HG02973 (cell line): ENCODE results near the gene H19.

Experiments
- ATAC-seq: cut with Tn5 transposase; IDR thresholded peaks from one replicate; pipeline ENCODE4 v1.9.1; 2021; ENCODE audit warnings: moderate library complexity; ENCODE audit not compliant: unreplicated experiment

The H19 gene

DNA sequence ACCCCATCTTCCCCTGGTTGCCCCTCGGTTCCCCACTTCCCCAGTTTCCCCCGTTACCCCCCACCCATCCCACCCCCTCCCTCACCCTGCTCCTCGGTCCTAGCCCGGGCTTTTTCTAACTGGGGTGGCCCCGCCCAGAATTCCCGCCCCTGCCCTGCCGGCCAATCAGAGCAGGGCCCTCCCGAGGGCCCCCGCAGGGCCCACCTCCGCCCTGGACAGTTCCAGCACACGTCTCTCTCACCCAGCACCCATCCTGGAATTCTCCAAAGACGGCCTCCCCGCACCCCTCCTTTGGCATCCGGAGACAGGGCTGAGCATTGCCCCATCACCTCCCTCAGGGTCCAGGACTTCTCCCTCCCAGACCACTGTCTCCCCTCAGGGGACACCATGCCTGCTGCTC, at the start of gene H19:
Gene H19, minus strand, starts transcription at position 88 of the 400 bp plus-strand sequence.
- ATAC-seq: no peak

DNA sequence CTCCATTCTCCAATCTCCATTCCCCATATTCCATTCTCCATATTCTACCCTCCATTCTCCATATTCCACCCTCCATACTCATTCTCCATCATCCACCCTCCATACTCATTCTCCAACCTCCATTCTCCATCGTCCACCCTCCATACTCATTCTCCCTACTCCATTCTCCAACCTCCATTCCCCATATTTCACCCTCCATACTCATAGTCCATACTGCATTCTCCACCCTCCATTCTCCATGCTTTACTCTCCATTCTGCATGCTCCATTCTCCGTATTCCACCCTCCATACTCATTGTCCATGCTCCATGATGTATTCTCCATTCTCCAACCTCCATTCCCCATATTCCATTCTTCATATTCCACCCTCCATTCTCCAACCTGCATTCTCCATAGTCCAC, 44.3 kb upstream of the H19 start:
- ATAC-seq: no peak

DNA sequence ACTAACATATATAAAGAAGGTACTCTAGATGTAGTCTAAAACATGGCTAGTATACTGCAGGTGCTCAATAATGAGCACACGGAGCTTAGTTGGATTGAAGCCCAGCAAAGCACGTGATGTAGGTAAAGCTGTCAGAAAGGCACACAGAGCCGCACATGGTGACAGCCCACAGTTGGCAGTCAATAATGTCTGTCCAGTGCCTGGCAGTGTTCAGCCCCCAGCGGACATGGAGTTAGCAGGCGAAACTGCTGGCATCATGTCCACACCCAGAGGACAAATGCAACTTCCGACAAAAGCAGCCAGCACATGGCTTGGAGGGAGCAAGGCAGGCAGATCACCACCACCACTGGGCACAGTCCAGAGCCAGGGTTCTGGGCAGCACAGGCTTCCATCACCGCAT, 43.5 kb upstream of the H19 start:
- ATAC-seq: no peak

DNA sequence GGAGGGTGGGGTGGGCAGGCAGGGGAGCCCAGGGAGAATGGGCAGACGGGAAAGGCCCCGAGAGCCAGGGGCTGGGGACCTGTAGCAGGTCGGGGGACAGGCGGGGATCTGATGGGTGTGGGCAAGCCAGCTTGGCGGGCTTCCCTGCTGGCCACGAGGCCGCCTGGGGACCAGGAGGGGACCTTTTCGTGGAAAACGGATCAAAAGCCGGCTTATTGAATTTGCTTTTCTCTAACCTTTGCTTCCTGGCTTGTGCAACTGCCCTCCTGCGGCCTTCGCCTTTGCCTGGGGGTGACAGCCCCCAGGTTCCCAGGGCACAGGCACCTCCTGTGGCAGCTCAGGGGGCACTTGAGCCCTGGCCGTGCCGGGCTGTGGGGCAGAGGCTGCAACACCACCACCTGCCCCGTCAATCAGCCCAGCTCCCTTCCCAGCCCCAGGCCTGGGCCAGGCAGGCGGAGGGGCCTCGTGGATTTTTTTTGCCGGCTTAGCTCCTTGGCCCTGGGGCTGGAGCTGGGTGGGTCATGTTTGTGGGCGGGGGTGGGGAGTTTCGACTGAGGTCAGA, 41.6 kb upstream of the H19 start:
- no peak for ATAC-seq

DNA sequence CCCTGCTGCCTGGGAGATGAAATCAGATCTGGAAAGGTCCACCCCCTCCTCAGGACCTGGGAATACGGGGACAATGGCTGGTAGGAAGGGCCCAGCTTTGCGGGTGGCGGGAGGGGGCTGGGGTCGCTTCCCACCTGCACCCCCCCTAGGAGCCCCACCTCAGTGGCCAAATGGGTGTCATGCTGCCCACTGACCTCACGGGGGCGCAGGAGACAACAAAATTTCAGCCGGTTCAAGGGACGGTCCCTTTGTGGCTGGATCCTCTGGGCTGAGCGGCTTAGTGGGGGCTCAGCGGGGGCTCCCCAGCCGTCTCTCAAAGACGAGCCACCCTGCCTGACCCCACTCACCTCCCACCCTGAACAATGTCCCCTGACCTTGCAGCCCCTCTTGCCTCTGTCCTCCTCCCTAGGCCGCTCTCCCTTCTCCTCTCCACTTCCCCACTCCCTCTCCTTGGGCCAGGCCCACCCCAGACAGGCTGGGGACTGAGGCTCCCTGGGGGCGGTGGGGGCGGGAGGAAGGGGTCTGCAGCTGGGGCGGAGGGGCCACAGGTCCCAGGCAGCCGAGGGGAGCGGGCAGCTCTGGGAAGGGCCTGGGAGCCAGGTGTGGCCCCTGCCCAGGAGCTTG, 39.3 kb upstream of the H19 start:
- no peak for ATAC-seq

DNA sequence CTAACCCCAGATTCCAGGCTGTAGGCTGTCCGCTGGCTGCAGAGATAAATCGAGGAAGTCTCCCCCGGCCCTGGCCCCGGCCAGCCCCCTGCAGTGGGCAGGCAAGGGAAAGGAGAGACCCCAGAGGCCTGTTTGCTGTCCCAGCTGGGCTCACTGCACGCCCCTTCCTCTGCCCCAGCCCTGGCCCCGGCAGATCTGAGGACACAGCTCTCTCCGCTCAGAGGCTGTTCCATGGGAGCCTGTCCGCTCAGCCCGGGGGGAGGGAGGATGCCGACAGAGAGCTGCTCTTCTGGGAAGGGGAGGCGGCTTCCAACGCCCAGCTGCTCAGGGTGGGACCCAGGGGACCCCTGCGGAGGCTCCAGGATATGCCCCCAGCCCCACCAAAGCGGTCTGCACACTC, 37.7 kb upstream of the H19 start:
- no peak for ATAC-seq

DNA sequence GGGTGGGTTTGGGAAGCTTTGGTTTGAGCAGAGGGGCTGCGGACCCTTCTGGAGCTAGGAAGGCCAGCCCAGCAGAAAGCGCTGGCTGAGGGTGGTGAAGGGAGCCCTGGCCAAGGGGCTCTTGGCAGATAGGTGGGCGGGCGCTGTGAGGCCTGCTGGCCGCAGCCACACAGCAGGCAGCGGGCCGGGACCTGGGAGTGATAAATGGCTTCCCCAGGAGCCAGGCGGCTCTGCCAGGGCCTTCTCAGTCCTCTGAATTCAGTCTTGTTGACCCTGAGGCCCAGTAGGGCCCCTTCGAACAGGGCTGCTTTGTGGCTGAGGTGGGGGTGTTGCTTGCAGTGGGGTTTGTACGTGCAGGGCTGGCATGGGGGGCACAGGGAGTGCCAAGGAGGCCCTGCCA, 33.4 kb upstream of the H19 start:
- no peak for ATAC-seq

DNA sequence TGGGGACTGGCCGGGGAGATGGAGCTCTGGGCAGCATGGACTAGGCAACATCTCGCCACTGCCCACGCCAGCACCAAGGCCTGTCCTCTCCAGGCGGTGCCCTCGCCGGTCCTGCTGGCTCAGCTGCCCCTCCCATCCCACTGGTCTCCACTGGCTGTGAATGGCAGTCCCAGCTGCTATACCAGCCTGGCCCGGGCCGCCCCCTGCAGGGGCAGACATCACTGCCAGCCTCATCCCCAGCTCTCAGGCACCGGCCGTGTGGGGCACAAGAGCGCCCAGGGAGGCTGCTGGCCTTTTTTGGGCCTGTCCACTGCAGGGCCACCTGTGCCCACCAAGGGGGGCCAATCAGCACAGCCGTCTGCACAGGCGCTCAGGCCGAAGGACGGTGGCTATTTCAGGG, 30.1 kb upstream of the H19 start:
- ATAC-seq: no peak

DNA sequence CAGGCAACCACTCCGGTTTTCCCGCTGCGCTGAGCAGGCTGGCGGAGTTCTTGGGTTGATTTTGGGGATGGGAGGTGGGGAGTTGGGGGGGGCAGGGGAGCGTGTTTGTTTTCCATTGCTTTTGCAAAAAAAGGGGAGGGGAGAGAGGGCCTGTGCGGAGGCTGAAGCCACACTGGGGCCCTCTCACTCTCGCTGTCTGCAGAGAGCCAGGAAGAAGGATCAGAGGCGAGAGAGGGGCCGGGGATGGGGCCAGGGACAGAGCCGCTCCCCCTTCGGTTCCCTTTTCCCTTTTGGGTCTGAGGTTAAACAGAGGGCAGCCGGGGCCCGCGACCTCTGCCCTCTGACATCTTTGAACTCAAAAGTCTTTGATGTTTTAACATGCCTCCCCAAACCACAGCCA, 17.4 kb upstream of the H19 start:
- ATAC-seq: no peak

DNA sequence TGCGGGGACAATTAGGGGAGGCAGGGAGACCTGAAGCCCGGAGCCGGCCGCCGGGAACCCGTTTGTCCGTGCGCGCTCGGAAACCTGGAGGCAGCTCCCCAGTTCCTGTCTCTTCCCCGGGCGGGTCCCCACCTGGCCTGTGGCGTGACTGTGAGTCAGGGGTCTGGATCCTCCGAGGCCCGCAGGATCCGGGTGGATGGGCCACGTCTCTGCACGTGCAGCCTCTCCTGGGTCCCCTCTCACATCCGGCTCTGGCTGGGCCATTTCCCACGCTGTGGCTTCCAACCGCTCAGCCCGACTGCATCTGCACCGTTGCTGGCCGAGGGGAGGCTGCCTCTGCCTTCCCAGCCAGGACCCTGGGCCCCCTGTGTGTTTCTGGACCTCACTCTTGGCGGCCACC, 14.8 kb upstream of the H19 start:
- no peak for ATAC-seq

DNA sequence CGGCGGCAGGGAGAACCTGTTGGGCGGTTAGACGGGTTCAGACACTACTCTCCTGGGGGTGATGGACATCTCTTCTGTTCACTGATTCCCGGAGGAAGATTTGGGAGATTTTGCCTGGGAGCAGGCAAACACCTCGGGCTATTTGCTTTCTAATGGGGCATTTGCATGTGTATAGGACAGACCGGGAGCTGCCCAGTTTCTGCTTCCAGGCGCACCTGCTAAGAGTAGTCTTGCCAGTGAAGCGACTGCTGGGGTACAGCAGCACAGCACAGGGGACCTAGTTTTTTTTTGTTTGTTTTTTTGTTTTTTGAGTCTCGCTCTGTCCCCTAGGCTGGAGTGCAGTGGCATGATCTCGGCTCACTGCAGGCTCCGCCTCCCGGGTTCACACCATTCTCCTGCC, 6.8 kb upstream of the H19 start:
- ATAC-seq: no peak

DNA sequence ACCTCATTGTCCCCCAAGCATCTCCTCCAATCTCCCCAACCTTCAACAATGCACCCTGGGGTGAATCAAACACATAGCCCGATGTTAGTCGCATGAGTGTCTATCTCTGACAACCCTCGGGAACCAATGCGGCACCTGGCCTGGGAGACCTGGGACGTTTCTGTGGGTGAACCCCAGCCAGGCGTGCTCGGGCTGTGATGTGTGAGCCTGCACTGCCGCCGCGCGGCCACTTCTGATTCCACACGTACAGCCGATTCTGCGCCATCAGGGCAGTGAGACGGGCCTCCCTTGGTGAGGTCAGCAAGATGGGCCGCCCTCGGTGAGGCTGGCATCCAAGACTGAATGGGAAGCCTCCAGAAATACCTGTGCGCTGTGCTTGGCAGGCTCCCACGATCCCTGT, 5.2 kb upstream of the H19 start:
- no peak for ATAC-seq

DNA sequence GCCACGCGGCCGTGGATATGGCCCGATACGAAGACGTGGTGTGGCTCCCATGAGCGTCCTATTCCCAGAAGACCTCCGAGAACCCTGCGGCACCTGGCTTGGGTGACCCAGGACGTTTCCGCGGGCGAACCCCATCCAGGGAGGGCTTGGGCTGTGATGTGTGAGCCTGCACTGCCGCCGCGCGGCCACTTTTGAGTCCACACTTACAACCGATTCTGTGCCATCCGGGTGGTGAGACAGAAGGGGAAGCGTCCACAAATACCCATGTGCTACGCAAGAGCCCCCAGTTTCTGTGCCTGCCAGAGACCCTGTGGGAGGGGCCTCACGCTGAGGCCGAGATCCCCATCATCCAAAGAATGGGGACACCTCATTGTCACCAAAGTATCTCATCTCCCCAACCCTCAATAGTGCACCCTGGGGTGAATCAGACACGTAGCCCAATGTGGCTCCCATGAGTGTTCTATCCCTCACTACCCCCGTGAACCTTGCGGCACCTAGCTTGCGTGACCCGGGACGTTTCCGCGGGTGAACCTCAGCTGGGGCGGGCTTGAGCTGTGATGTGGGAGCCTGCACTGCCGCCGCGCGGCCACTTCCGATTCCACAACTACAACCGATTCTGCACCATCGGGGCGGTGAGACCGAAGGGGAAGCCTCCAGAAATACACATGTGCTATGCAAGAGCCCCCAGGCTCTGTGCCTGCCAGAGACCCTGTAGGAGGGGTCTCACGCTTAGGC, 4.6 kb upstream of the H19 start:
- no peak for ATAC-seq

DNA sequence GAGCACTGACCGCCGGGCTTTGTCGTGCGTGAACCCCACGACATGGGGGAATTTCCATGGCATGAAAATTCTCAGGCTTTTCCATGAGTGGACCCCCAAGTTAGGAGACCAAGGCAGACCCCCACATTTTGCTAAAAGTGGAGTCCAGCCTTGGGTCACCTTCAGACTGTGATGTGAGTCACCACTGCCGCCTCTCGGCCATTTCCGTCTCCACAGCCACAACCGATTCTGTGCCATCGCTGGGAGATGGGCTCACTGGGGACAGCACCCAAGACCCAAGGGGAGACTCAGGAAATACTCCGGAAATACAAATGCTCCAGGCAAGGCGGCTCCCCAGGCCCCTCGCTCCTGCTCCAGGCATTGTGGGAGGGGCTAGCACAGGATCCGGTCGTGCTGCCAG, 1.2 kb upstream of the H19 start:
- no peak for ATAC-seq

DNA sequence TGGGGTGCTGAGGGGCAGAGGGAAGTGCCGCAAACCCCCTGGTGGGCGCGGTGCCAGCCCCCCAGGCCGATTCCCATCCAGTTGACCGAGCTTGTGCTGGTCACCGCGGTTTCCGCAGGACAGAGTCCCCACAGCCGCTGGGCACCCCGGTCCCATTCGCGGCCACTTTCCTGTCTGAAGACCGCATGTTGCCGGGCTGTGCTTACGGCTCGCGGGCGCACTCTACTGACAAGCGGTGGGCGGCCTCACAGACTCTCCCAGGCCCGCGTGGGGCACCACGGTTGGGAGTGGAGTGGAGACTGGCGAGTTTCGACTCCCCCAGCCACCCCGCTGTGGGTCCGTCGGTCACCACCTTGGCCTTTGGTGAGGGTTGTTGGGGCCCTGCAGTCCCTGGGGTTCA, 648 bp upstream of the H19 start:
- no peak for ATAC-seq

DNA sequence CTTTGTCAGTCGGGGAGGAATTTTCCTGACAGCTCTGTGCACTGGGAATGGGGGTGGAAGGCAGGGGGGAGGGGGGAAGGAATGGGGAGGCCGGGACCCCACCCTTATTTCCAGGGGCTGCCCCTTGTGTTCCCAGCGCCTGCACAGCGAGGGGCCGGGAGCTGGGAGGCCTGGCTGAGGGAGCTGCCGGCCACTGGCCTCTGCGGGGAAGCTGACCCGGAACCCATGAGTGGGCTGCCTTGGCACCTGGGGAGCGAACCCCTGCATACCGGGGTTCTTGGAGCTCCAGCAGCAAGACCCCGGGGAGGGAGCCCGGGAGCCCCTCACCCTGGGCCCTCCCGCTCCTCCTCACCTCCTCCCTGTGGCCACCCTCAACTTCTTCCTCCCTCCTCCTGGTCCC, 3.5 kb downstream of the H19 start:
- no peak for ATAC-seq

DNA sequence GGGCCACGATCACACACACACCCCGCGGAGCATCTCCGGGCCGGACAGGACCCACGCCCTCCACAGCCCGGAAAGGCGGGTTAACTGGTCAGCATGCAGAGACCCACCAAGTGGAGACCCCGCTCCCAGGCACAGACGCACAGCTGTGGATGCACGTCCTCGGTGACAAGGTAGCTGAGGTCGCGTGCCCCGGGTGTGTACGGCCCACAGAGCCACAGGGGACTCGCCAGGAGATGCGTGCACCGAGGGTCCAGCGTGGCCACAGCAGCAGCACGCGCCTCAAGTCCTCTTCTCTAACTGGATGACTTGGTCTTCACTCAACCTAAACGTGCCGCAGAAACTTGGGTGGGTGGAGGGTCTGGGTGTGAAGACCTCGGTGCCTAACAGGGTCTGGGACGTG, 5.5 kb downstream of the H19 start:
- no peak for ATAC-seq

DNA sequence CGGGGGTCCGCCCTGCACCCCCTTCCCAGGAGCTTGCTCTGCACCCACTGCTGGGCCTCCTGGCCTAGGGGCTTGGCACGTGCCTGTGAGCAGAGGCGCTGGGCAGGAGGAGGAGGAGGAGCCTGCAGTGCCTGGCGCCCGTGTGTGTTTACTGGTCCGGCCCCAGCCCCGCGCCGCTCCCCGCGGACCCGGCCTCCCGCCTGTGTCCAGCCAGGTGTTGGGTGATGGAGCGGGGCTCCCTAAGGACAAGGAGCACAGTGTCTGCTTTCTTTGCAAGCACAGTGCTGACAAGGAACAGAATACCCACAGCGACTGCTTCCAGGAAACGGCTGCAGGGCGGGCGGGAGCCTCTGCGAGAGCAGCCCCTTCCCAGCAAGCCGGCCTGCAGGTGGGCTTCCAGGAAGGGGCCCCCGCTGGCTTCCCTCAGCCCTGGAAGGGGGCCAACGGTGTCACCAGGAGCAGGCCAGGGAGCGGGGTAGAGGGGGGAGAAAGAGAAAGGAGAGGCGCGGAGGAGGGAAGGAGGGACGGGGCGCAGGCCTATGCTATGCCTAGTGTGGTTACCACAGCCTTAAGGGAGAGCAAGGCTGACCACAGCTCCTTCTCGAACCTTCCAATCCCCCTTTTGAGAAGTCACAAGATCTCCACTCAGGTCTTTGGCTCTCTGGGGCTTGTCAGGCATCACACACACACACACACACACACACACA, 6.6 kb downstream of the H19 start:
- no peak for ATAC-seq

DNA sequence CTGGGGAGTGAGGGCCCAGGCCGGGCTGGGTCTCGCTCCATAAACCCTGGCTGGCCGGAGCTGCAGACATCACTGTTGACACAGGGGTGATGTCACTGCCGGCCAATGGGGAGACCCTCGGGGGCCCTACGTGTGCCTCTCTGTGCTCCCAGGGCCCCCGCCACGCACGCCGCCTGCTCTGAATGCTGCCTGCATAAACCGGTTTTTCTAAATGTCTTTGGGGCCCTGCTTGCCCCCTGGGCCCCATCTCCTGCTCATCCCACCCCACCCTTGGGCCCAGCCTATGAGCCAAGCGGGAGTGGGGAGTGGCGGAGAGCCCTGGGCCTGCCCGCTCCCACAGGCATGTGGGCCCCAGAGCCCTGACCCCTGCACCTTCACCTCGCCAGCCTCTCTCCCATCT, 7.7 kb downstream of the H19 start:
- ATAC-seq: no peak

DNA sequence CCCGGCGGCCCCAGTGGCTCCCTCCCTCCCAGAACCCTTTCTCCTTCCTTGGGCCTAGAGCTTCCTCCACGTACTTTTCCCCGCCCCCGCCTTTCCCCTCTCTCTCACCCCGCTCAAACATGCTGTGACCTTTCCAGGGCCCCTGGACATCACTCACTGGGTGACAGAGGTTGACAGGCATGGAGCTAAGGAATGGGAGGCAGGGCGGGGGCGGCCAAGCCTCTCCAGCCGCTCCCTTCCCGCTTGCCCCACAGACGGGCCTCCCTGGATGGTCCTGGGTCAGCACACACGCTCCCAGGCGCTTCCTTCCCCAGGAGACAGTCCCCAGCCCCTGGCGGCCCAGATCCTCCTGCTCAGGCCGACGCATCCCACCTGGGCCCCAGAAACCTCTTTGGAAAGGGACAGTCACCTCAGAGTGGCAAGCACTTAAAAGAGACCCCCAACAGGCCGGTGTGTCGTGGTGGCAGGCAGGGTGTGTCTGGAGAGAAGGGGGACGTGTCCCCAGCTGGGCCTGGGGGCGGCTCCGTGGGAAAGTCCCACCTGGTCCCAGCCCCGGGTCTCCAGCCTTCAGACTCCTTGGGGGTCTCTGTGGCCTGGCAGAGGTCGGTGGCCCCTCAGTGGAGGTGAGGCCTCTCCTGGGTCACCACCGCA, 8.8 kb downstream of the H19 start:
- ATAC-seq: no peak

DNA sequence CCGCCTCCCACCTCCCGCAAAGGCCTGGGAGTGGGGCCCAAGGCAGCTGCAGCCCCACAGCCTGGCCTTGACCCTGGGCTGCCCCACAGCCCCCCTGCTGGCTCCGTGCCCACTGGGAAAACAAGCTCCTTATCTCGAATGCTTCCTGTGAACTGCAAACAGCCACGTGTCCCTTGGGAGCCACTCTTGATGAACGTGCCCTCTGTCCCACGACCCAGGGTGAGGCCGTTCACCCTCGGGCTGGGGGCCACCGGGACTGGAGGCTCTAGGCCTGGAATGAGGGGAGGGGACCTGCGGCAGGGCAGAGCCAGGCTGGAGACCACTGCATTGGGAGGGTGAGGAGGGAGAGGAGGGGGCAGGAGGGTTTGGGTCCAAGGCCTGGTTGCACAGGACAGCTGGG, 9.5 kb downstream of the H19 start:
- no peak for ATAC-seq

DNA sequence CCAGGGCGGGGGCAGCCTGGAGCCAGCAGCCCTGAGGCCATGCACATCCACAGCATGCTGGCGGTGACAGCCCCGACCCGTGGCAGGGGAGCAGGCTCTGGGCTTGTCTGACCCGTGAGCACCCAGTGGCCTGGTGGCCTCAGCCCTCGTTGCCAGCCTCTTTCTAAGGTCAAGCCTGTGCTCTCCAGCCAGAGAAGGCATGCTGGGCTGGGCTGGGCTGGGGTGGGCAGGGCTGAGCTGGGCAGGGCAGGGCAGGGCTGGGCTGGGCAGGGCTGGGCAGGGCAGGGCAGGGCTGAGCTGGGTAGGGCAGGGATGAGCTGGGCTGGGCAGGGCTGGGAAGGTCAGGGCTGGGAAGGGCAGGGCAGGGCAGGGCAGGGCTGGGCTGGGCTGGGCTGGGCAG, 10.6 kb downstream of the H19 start:
- ATAC-seq: no peak
